A549 (cell line): ENCODE results near the gene GSTCD. TPM values are rescaled to one million over a fixed set of nuclear protein-coding genes. Genes with fewer than 3 reads are reported as not detected.
"Not testable (repeated sequence)": the region's sequence is repeated elsewhere in the genome, so short reads cannot be mapped to it uniquely, and the experiment has no call there.

Experiments used
- ATAC-seq, 2 experiments: fragments of 200-7000 bp in 1 of 2; fragments of >200 bp in 1 of 2; cut with Nextera tagmentation in 1 of 2; cut with Tn5 transposase in 1 of 2; 3 replicates each; pipeline versions ENCODE4 v1.8.0 to v1.9.1; 2018 to 2020; ENCODE audit warnings: mild to moderate bottlenecking in 1 of 2, moderate library complexity in 1 of 2
- CTCF ChIA-PET: fragments of 300-600 bp; sonication (Branson Sonifier 250); formaldehyde crosslinking; extraction: SDS; loops from one replicate; lab custom pipeline; 2021; ENCODE audit warnings: antibody characterized with exemption, inconsistent platforms; lab: Yijun Ruan, JAX
- POLR2A ChIA-PET: fragments of 350-600 bp; formaldehyde crosslinking; extraction: SDS; loops from one replicate; lab custom pipeline; 2021; ENCODE audit warnings: antibody characterized with exemption, inconsistent platforms; lab: Yijun Ruan, JAX
- DNase-seq, 2 experiments: peaks; one replicate each; pipeline versions ENCODE4 v3.0.0 to v3.0.0-alpha.2; 2011 to 2016; ENCODE audit warnings: low read depth in 1 of 2, low spot score in 1 of 2
- FAIRE-seq: peaks from 2 replicates; lab custom pipeline; 2011; peaks lifted over from hg19 to GRCh38; lab: Jason Lieb, UNC
- H3K27ac ChIP-seq, 2 experiments: fragments of >200 bp; sonication (Bioruptor Twin); formaldehyde crosslinking; 3 replicates each; pipeline ENCODE4 v1.5.1; 2016 to 2017
- H3K4me1 ChIP-seq: fragments of >200 bp; sonication (Bioruptor Twin); formaldehyde crosslinking; 3 replicates; pipeline ENCODE4 v1.6.1; 2016
- H3K4me2 ChIP-seq: fragments of >200 bp; sonication (Bioruptor Twin); formaldehyde crosslinking; 3 replicates; pipeline ENCODE4 v1.6.1; 2016
- H3K4me3 ChIP-seq: fragments of >200 bp; sonication (Bioruptor Twin); formaldehyde crosslinking; 3 replicates; pipeline ENCODE4 v1.5.1; 2016
- H3K9me3 ChIP-seq: fragments of >200 bp; sonication (Bioruptor Twin); formaldehyde crosslinking; 3 replicates; pipeline ENCODE4 v1.6.1; 2016
- BHLHE40 ChIP-seq: IDR thresholded peaks from 2 replicates; pipeline ENCODE4 v1.6.1; 2012; ENCODE audit warnings: low read depth, low read length, inconsistent platforms
- CBX8 ChIP-seq: fragments of 200-600 bp; sonication (generic); IDR thresholded peaks from 2 replicates; pipeline ENCODE4 v1.6.1; 2016
- CHD2 ChIP-seq: fragments of 150-350 bp; IDR thresholded peaks from 2 replicates; pipeline ENCODE4 v1.6.1; 2014; ENCODE audit warnings: low read length; ENCODE audit not compliant: partially characterized antibody
- EHMT2 ChIP-seq: fragments of 200-600 bp; sonication (generic); IDR thresholded peaks from 2 replicates; pipeline ENCODE4 v1.6.1; 2016; ENCODE audit warnings: antibody characterized with exemption, low read depth, mild to moderate bottlenecking, moderate library complexity
- ESRRA ChIP-seq: fragments of 150-350 bp; IDR thresholded peaks from 2 replicates; pipeline ENCODE4 v1.6.1; 2014; ENCODE audit warnings: mild to moderate bottlenecking, low read length, borderline replicate concordance
- FOSL2 ChIP-seq, 2 experiments: fragments of 450-650 bp in 1 of 2; fragments of >200 bp in 1 of 2; sonication (Bioruptor Twin) in 1 of 2; formaldehyde crosslinking; IDR thresholded peaks; 2 replicates each; pipeline versions ENCODE4 v1.5.0 to v1.6.1; 2016 to 2020; ENCODE audit warnings: mild to moderate bottlenecking in 1 of 2, moderate library complexity in 1 of 2
- HOXB13 ChIP-seq: fragments of 250-450 bp; sonication (Bioruptor Pico); IDR thresholded peaks from 2 replicates; pipeline ENCODE4 v1.5.0; 2020; ENCODE audit warnings: low read depth, mild to moderate bottlenecking, moderate library complexity
- HOXB5 ChIP-seq: fragments of 250-450 bp; sonication (Bioruptor Pico); IDR thresholded peaks from 2 replicates; pipeline ENCODE4 v1.5.0; 2020; ENCODE audit warnings: mild to moderate bottlenecking, moderate library complexity
- JUN ChIP-seq, 2 experiments: fragments of >200 bp; sonication (Bioruptor Twin); formaldehyde crosslinking; IDR thresholded peaks; 2 replicates in 1 of 2; 3 replicates in 1 of 2; pipeline ENCODE4 v1.6.1; 2016 to 2017
- KDM5A ChIP-seq: fragments of 200-600 bp; sonication (generic); IDR thresholded peaks from 2 replicates; pipeline ENCODE4 v1.6.1; 2016; ENCODE audit warnings: antibody characterized with exemption, mild to moderate bottlenecking
- NFE2L2 ChIP-seq: fragments of 150-350 bp; conservative IDR thresholded peaks from 2 replicates; pipeline ENCODE4 v1.6.1; 2014; ENCODE audit warnings: low read length
- PHF8 ChIP-seq: fragments of 200-600 bp; sonication (generic); IDR thresholded peaks from 2 replicates; pipeline ENCODE4 v1.6.1; 2016; ENCODE audit warnings: low read depth, mild to moderate bottlenecking, antibody characterized with exemption, moderate library complexity, borderline replicate concordance
- RAD21 ChIP-seq, 2 experiments: fragments of >200 bp in 1 of 2; sonication (Bioruptor Twin) in 1 of 2; formaldehyde crosslinking in 1 of 2; IDR thresholded peaks in 1 of 2; conservative IDR thresholded peaks in 1 of 2; 2 replicates in 1 of 2; 3 replicates in 1 of 2; pipeline ENCODE4 v1.6.1; 2012 to 2018; ENCODE audit warnings: inconsistent platforms in 1 of 2
- RARB ChIP-seq: fragments of 250-450 bp; sonication (Bioruptor Pico); IDR thresholded peaks from 2 replicates; pipeline ENCODE4 v1.8.0; 2021; ENCODE audit warnings: mild to moderate bottlenecking, moderate library complexity
- RFX5 ChIP-seq: fragments of 450-650 bp; IDR thresholded peaks from 2 replicates; pipeline ENCODE4 v1.7.1; 2014; ENCODE audit warnings: antibody characterized with exemption, mild to moderate bottlenecking, moderate library complexity
- RNF2 ChIP-seq: fragments of 200-600 bp; sonication (generic); IDR thresholded peaks from 2 replicates; pipeline ENCODE4 v1.6.1; 2016; ENCODE audit warnings: low read depth, mild to moderate bottlenecking, antibody characterized with exemption, moderate library complexity, borderline replicate concordance
- ZC3H11A ChIP-seq: fragments of 450-650 bp; IDR thresholded peaks from 2 replicates; pipeline ENCODE4 v1.6.1; 2014; ENCODE audit warnings: antibody characterized with exemption, mild to moderate bottlenecking
- ZFP36 ChIP-seq: fragments of 450-650 bp; IDR thresholded peaks from 2 replicates; pipeline ENCODE4 v1.6.1; 2014; ENCODE audit warnings: borderline replicate concordance; ENCODE audit not compliant: partially characterized antibody
- WGBS: methylation state at CpG from one replicate; pipeline ENCODE4 v1.1.6; 2017; ENCODE audit errors: missing lambda C conversion rate; 5-methylcytosine and 5-hydroxymethylcytosine counted together
- polyA plus RNA-seq, 4 experiments: library from polyadenylated mRNA; depleted of rRNA in 3 of 4; stranded (reverse); fragments of >200 nt; fragmentation: RNase III in 1 of 4; extraction: RNeasy Plus Mini Kit Qiagen cat#74134 plus additional on column Dnase treatment in 1 of 4; gene quantifications; 2 replicates in 3 of 4; 3 replicates in 1 of 4; pipeline ENCODE4 v1.2.3, GENCODE V29; 2011 to 2017
- TF ChIP-seq, protein P1 (sequence below): fragments of >200 bp; sonication (Bioruptor Twin); formaldehyde crosslinking; IDR thresholded peaks from 3 replicates; pipeline ENCODE4 v1.6.1; 2016
- TF ChIP-seq, protein P2 (sequence below): fragments of 250-450 bp; sonication (Bioruptor Pico); IDR thresholded peaks from 2 replicates; pipeline ENCODE4 v1.5.0; 2021; ENCODE audit warnings: mild to moderate bottlenecking, moderate library complexity, borderline replicate concordance
- TF ChIP-seq, protein P3 (sequence below): fragments of 450-650 bp; IDR thresholded peaks from 2 replicates; pipeline ENCODE4 v1.6.1; 2014; ENCODE audit warnings: antibody characterized with exemption

GSTCD gene
- polyA plus RNA-seq, 2 of the 4 experiments (the other 2 are of a cell fraction) = 10.0 to 28.7 TPM

DNA sequence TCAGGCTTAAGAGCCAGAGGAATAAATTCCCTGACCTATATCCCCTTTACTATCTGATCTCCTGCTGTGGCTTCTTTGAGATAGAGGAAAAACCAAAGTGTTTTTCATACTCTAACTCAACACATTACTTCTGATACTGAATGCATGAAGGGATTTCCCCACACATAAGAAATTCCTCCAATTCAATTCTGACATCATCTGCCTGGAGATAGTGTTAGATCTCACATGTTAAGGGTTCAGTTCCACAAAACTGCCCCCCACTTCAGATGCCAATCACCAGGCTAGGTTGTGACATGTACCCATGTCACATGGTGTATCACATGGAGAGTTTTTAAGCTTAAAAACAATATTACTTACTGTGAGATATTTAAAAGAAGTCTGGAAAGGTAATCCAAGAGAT, 46.8 kb downstream of the GSTCD start:
- no peak for TF ChIP-seq CBX8
- TF ChIP-seq ZC3H11A = no peak
- no peak for FAIRE-seq
- POLR2A ChIA-PET = no interaction called here
- Histone ChIP-seq H3K27ac (no peak overlapping the region), H3K9me3 (no peaks in the 10 kb centered on the region), H3K4me1 (no peaks in the 10 kb centered on the region), H3K4me3 (no peak overlapping the region), H3K4me2 (no peak overlapping the region)
- no peak for ATAC-seq
- DNase-seq = no peak
- CTCF ChIA-PET = interaction anchor here (0.8 kb wide), 1 partner anchor 40 kb away, joined by 3 read pairs; no protein-coding TSS in a partner anchor

DNA sequence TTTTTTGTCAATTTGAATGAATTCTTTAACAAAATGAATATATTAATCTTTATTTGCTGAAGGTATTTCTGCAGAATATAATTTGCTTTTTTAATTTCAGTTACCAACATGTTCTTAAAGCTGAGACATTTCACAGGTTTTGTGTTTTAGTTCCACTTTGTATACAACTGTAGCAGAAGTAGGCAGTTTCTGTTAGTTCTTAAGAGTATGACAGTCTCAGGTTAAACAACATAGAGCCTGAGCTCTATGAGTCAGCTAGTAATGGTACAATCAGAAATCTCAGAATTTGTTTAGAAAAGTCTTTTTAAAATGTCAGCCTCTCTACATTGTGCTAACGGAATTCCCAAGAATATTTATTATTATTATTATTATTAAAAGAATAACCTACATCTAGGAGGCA, 50.4 kb downstream of the GSTCD start:
- no peaks in the 10 kb centered on the region for H3K4me1 ChIP-seq
- H3K9me3 ChIP-seq = no peaks in the 10 kb centered on the region
- WGBS = 76% methylated on average over 1 of the region's 1 CpG
- H3K4me2 ChIP-seq = no peak overlapping the region
- FAIRE-seq (no peak), DNase-seq (no peak), ATAC-seq (no peak)
- no peak overlapping the region for H3K4me3 ChIP-seq
- TF ChIP-seq PHF8 = no peak
- TF ChIP-seq RARB (CRISPR knock-in tag) = no peak
- TF ChIP-seq CHD2 = no peak
- TF ChIP-seq KDM5A = no peak
- TF ChIP-seq NFE2L2 = no peak
- TF ChIP-seq RFX5 = no peak
- TF ChIP-seq BHLHE40 = no peak
- no peak for TF ChIP-seq HOXB5 (CRISPR knock-in tag)
- TF ChIP-seq, protein P1, sequence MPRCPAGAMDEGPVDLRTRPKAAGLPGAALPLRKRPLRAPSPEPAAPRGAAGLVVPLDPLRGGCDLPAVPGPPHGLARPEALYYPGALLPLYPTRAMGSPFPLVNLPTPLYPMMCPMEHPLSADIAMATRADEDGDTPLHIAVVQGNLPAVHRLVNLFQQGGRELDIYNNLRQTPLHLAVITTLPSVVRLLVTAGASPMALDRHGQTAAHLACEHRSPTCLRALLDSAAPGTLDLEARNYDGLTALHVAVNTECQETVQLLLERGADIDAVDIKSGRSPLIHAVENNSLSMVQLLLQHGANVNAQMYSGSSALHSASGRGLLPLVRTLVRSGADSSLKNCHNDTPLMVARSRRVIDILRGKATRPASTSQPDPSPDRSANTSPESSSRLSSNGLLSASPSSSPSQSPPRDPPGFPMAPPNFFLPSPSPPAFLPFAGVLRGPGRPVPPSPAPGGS = no peak
- CTCF ChIA-PET = no interaction called here
- POLR2A ChIA-PET = no interaction called here
- no peak overlapping the region for H3K27ac ChIP-seq

DNA sequence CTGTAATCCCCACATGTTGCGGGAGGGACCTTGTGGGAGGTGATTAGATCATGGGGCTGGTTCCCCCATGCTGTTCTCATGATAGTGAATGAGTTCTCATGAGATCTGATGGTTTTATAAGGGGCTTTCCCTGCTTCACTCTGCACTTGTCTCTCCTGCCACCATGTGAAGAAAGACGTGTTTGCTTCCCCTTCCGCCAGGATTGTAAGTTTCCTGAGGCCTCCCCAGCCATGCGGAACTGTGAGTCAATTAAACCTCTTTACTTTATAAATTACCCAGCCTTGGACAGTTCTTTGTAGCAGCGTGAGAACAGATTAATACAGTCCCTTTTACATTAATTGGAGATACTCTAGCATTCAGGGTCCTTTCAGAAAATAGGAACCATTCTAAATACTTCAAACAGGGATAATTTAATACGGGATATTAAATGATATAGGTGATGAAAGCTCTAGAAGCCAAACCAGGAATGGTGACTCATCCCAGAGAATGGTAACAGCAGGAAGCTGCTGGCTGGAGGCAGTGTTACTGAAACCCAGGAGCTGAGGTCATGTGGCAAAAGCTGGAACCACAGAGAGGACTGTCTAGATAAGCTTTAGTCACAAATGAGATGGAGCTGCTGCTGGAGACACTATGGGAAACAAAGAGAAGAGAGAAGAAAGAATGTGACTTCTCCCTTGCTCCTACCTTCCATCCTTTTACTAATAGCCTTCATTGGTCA, 57.3 kb downstream of the GSTCD start:
- DNase-seq = peak; percentile 0 to 29
- no peak overlapping the region for H3K4me3 ChIP-seq
- ATAC-seq = peak; percentile 35 to 88; a peak in 4 of 6 replicates
- ChIA-PET CTCF (no interaction called here), POLR2A (no interaction called here)
- WGBS = 80% methylated on average over 6 of the region's 6 CpGs
- no peak for FAIRE-seq
- no peak overlapping the region for H3K4me2 ChIP-seq
- no peaks in the 10 kb centered on the region for H3K9me3 ChIP-seq
- 0 out of 3 replicates have a peak, but pooled peaks cover 4% of the 10 kb centered on the region for H3K4me1 ChIP-seq
- TF ChIP-seq RNF2 (no peak), FOSL2 (IDR thresholded peaks at IDR 0.05) (no peak), FOSL2 (CRISPR knock-in tag; IDR thresholded peaks at IDR 0.05) (peak; percentile 51; the same call in 1 of the 2 replicates)
- no peak overlapping the region for H3K27ac ChIP-seq

DNA sequence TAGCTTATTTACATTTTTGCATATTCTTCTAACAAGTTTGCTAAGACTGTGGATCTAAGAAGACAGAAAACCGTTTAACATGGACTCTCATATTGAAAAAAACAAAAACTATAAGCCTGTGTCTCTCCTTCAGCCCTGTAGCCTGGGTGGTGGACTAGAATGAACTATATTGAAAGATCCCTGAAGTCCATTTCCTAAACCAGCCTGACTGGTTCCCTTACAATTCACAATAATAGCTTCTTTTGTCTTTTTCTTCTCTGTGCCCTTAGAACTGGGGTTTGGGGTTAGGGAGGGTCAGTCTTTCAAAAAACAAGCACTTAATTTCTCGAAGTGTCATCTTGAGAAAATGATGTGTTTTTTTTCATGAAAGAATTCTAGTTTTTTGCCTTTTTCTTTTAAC, 59.0 kb downstream of the GSTCD start:
- no peak overlapping the region for H3K4me3 ChIP-seq
- 0 out of 3 replicates have a peak, but pooled peaks cover 4% of the 10 kb centered on the region for H3K4me1 ChIP-seq
- POLR2A ChIA-PET = no interaction called here
- no peak for ATAC-seq
- TF ChIP-seq EHMT2 (no peak), JUN (IDR thresholded peaks at IDR 0.05) (no peak), HOXB5 (CRISPR knock-in tag) (no peak), BHLHE40 (no peak), ZFP36 (no peak), ESRRA (no peak), HOXB13 (no peak), RAD21 (conservative IDR thresholded peaks at IDR 0.05 in 1 of 2, IDR thresholded peaks at IDR 0.05 in 1 of 2) (no peak)
- TF ChIP-seq, protein P2, sequence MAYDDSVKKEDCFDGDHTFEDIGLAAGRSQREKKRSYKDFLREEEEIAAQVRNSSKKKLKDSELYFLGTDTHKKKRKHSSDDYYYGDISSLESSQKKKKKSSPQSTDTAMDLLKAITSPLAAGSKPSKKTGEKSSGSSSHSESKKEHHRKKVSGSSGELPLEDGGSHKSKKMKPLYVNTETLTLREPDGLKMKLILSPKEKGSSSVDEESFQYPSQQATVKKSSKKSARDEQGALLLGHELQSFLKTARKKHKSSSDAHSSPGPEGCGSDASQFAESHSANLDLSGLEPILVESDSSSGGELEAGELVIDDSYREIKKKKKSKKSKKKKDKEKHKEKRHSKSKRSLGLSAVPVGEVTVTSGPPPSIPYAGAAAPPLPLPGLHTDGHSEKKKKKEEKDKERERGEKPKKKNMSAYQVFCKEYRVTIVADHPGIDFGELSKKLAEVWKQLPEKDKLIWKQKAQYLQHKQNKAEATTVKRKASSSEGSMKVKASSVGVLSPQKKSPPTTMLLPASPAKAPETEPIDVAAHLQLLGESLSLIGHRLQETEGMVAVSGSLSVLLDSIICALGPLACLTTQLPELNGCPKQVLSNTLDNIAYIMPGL (CRISPR knock-in tag) = no peak
- TF ChIP-seq, protein P3, sequence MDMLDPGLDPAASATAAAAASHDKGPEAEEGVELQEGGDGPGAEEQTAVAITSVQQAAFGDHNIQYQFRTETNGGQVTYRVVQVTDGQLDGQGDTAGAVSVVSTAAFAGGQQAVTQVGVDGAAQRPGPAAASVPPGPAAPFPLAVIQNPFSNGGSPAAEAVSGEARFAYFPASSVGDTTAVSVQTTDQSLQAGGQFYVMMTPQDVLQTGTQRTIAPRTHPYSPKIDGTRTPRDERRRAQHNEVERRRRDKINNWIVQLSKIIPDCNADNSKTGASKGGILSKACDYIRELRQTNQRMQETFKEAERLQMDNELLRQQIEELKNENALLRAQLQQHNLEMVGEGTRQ = no peak
- no peak for DNase-seq
- H3K4me2 ChIP-seq = no peak overlapping the region
- FAIRE-seq = no peak
- CTCF ChIA-PET = interaction anchor here (0.8 kb wide), 1 partner anchor 16 kb away, joined by 4 read pairs; no protein-coding TSS in a partner anchor
- H3K9me3 ChIP-seq = no peaks in the 10 kb centered on the region
- WGBS = 76% methylated on average over 2 of the region's 2 CpGs
- no peak overlapping the region for H3K27ac ChIP-seq

DNA sequence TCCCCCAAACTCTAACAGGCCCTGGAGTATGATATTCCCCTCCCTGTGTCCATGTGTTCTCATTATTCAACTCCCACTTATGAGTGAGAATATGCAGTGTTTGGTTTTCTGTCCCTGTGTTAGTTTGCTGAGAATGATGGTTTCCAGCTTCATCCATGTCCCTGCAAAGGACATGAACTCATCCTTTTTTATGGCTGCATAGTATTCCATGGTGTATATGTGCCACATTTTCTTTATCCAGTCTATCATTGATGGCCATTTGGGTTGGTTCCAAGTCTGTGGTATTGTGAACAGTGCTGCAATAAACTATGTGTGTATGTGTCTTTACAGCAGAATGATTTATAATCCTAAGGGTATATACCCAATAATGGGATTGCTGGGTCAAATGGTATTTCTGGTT, 61.9 kb downstream of the GSTCD start:
- POLR2A ChIA-PET, FAIRE-seq, DNase-seq, CTCF ChIA-PET, H3K4me3 ChIP-seq, H3K4me1 ChIP-seq, H3K9me3 ChIP-seq, H3K4me2 ChIP-seq, ATAC-seq, H3K27ac ChIP-seq: not testable (repeated sequence)

DNA sequence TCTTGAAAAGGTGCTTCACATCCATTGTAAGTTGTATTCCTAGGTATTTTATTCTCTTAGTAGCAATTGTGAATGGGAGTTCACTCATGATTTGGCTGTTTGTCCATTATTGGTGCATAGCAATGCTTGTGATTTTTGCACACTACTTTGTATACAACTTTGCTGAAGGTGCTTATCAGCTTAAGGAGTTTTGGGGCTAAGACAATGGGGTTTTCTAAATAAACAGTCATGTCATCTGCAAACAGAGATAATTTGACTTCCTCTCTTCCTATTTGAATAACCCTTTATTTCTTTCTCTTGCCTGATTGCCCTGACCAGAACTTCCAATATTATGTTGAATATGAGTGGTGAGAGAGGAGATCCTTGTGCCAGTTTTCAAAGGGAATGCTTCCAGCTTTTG, 63.5 kb downstream of the GSTCD start:
- FAIRE-seq, H3K4me3 ChIP-seq: not testable (repeated sequence)

More for the DNA sequence above, 63.5 kb downstream of the GSTCD start:
- DNase-seq, H3K9me3 ChIP-seq, H3K4me1 ChIP-seq, ATAC-seq, H3K27ac ChIP-seq, H3K4me2 ChIP-seq, CTCF ChIA-PET, POLR2A ChIA-PET: not testable (repeated sequence)
